HCT116 (cell line): Measurements from ENCODE around the gene STARD5. TPM values are rescaled to one million over a fixed set of nuclear protein-coding genes. Genes with fewer than 3 reads are reported as not detected.

Experiments
- ATAC-seq: fragments of 200-7000 bp; cut with Tn5 transposase; 2 replicates; pipeline ENCODE4 v1.9.1; 2020; ENCODE audit warnings: mild to moderate bottlenecking, moderate library complexity
- BruUV-seq: library from RNA; stranded (reverse); fragments of 400-500 nt; replicated peaks from 2 replicates; lab custom pipeline; 2021; lab: Mats Ljungman, UMichigan
- CTCF ChIA-PET: fragments of 300-600 bp; sonication (Branson Sonifier 250); formaldehyde crosslinking; loops from one replicate; lab custom pipeline; 2021; ENCODE audit warnings: antibody characterized with exemption; lab: Charles Lee
- POLR2A ChIA-PET: fragments of 300-600, 350-600 bp; sonication (Branson Sonifier 250); formaldehyde crosslinking; loops from one replicate; lab custom pipeline; 2021; ENCODE audit warnings: antibody characterized with exemption; lab: Charles Lee
- RAD21 ChIA-PET, 2 experiments: fragments of 300-600 bp; sonication (Branson Sonifier 250); formaldehyde crosslinking; loops; one replicate each; lab custom pipeline; 2023; ENCODE audit warnings: low total read pairs in 2 of 2; ENCODE audit not compliant: uncharacterized antibody in 2 of 2, unreplicated experiment in 2 of 2, low non-redundant PET in 1 of 2; lab: Charles Lee
- DNase-seq: peaks from one replicate; pipeline ENCODE4 v3.0.0-alpha.2; 2010; ENCODE audit warnings: low read depth, low spot score
- H2AFZ ChIP-seq: fragments of 200-600 bp; shearing (Covaris generic), sonication (generic); 2 replicates; pipeline ENCODE4 v1.6.1; 2017; ENCODE audit warnings: low read depth, mixed run types, mixed read lengths, antibody characterized with exemption, low read length; ENCODE audit not compliant: poor library complexity, severe bottlenecking
- H3K27ac ChIP-seq: 2 replicates; pipeline ENCODE4 v1.5.1; 2012; ENCODE audit warnings: low read depth, low read length
- H3K27me3 ChIP-seq: fragments of 200-600 bp; sonication (generic); 2 replicates; pipeline ENCODE4 v1.6.1; 2016; ENCODE audit warnings: mixed run types, low read length, mixed read lengths; ENCODE audit not compliant: insufficient read depth
- H3K36me3 ChIP-seq, 2 experiments: fragments of 200-500 bp in 1 of 2; fragments of 200-600 bp in 1 of 2; sonication (Bioruptor generic) in 1 of 2; sonication (generic) in 1 of 2; 2 replicates each; pipeline versions ENCODE4 v1.5.1 to v1.6.1; 2014 to 2016; ENCODE audit warnings: low read length in 2 of 2, inconsistent platforms in 1 of 2, mixed read lengths in 1 of 2, mixed run types in 1 of 2; ENCODE audit not compliant: insufficient read depth in 2 of 2, control insufficient read depth in 1 of 2
- H3K4me1 ChIP-seq, 2 experiments: fragments of 200-600 bp in 1 of 2; sonication (generic) in 1 of 2; 2 replicates each; pipeline versions ENCODE4 v1.5.1 to v1.6.1; 2012 to 2017; ENCODE audit warnings: low read length in 2 of 2, inconsistent platforms in 1 of 2, mild to moderate bottlenecking in 1 of 2, mixed read lengths in 1 of 2, mixed run types in 1 of 2, moderate library complexity in 1 of 2; ENCODE audit not compliant: insufficient read depth in 2 of 2, control insufficient read depth in 1 of 2
- H3K4me2 ChIP-seq: fragments of 200-600 bp; sonication (generic); 2 replicates; pipeline ENCODE4 v1.6.1; 2017; ENCODE audit warnings: mixed run types, low read length, mixed read lengths
- H3K4me3 ChIP-seq, 2 experiments: fragments of 200-600 bp in 1 of 2; sonication (generic) in 1 of 2; replicated peaks in 1 of 2; 2 replicates each; pipeline ENCODE4 v1.5.1; 2011 to 2016; ENCODE audit warnings: low read length in 2 of 2, control low read depth in 1 of 2, low read depth in 1 of 2, mild to moderate bottlenecking in 1 of 2, mixed read lengths in 1 of 2, mixed run types in 1 of 2
- H3K79me2 ChIP-seq: fragments of 200-600 bp; sonication (generic); 2 replicates; pipeline ENCODE4 v1.6.1; 2017; ENCODE audit warnings: mild to moderate bottlenecking, mixed run types, low read length, moderate library complexity, mixed read lengths; ENCODE audit not compliant: insufficient read depth
- H3K9ac ChIP-seq: fragments of 200-600 bp; sonication (generic); 2 replicates; pipeline ENCODE4 v1.6.1; 2016; ENCODE audit warnings: low read length, mixed read lengths
- H3K9me2 ChIP-seq: fragments of 200-600 bp; sonication (generic), shearing (Covaris generic); 2 replicates; pipeline ENCODE4 v1.6.1; 2017; ENCODE audit warnings: mixed run types, mild to moderate bottlenecking, moderate library complexity; ENCODE audit not compliant: insufficient read depth
- H3K9me3 ChIP-seq, 2 experiments: fragments of 200-500 bp in 1 of 2; fragments of 200-600 bp in 1 of 2; sonication (Bioruptor generic) in 1 of 2; sonication (generic) in 1 of 2; 2 replicates each; pipeline ENCODE4 v1.6.1; 2014 to 2017; ENCODE audit warnings: low read length in 2 of 2, mixed read lengths in 2 of 2, inconsistent platforms in 1 of 2, low read depth in 1 of 2, mild to moderate bottlenecking in 1 of 2, mixed run types in 1 of 2, moderate library complexity in 1 of 2; ENCODE audit not compliant: control insufficient read depth in 1 of 2, insufficient read depth in 1 of 2
- H4K20me1 ChIP-seq: fragments of 200-600 bp; sonication (generic), shearing (Covaris generic); 2 replicates; pipeline ENCODE4 v1.6.1; 2017; ENCODE audit warnings: mixed run types, mild to moderate bottlenecking, moderate library complexity; ENCODE audit not compliant: insufficient read depth
- ATF3 ChIP-seq: IDR thresholded peaks from 2 replicates; pipeline ENCODE4 v1.6.1; 2012
- CBX3 ChIP-seq: IDR thresholded peaks from 2 replicates; pipeline ENCODE4 v1.6.1; 2012; ENCODE audit warnings: low read depth
- CEBPB ChIP-seq: IDR thresholded peaks from 2 replicates; pipeline ENCODE4 v1.6.1; 2012; ENCODE audit warnings: low read depth
- EGR1 ChIP-seq: IDR thresholded peaks from 2 replicates; pipeline ENCODE4 v1.6.1; 2012; ENCODE audit warnings: low read depth
- ELF1 ChIP-seq: IDR thresholded peaks from 2 replicates; pipeline ENCODE4 v1.6.1; 2012; ENCODE audit warnings: low read depth, borderline replicate concordance
- EZH2 ChIP-seq: fragments of 200-600 bp; sonication (generic); IDR thresholded peaks from 2 replicates; pipeline ENCODE4 v1.6.1; 2017; ENCODE audit warnings: antibody characterized with exemption, mixed run types
- JUND ChIP-seq: IDR thresholded peaks from 2 replicates; pipeline ENCODE4 v1.6.1; 2012
- MAX ChIP-seq: IDR thresholded peaks from 2 replicates; pipeline ENCODE4 v1.6.1; 2012
- RAD21 ChIP-seq: IDR thresholded peaks from 2 replicates; pipeline ENCODE4 v1.6.1; 2012; ENCODE audit warnings: low read depth, mild to moderate bottlenecking
- SIN3A ChIP-seq: IDR thresholded peaks from 2 replicates; pipeline ENCODE4 v1.6.1; 2012; ENCODE audit warnings: low read depth
- SP1 ChIP-seq: IDR thresholded peaks from 2 replicates; pipeline ENCODE4 v1.6.1; 2012; ENCODE audit warnings: low read depth
- SRF ChIP-seq: IDR thresholded peaks from 2 replicates; pipeline ENCODE4 v1.6.1; 2012; ENCODE audit warnings: low read depth
- TCF7L2 ChIP-seq: IDR thresholded peaks from 2 replicates; pipeline ENCODE4 v1.7.0; 2011; ENCODE audit warnings: borderline replicate concordance, inconsistent platforms; ENCODE audit not compliant: insufficient read depth, insufficient read length; ENCODE audit errors: extremely low read depth
- YY1 ChIP-seq: IDR thresholded peaks from 2 replicates; pipeline ENCODE4 v1.6.1; 2011; ENCODE audit warnings: low read length, low read depth, moderate library complexity, mild to moderate bottlenecking; ENCODE audit not compliant: insufficient replicate concordance; ENCODE audit errors: extremely low read depth
- ZFX ChIP-seq: fragments of 450-650 bp; IDR thresholded peaks from 2 replicates; pipeline ENCODE4 v1.6.1; 2017
- ZNF274 ChIP-seq: fragments of 200-500 bp; sonication (Bioruptor generic); IDR thresholded peaks from 2 replicates; pipeline ENCODE4 v1.6.1; 2014; ENCODE audit warnings: mild to moderate bottlenecking, low read depth, low read length, inconsistent platforms
- intact Hi-C: fragments of 100-400 bp; cut with micrococcal nuclease; formaldehyde crosslinking; loops from 2 replicates; pipeline ENCODE4 v1.10.0; 2022
- total RNA-seq: library from RNA; stranded (reverse); gene quantifications from one replicate; pipeline ENCODE4 v1.2.1, GENCODE V29; 2021; ENCODE audit not compliant: unreplicated experiment

Gene STARD5
- total RNA-seq, 1 experiment from 2014 or later = 4.0 TPM

- no peak overlapping the region for H3K27ac ChIP-seq
- H3K9ac ChIP-seq = no peak overlapping the region
- H3K9me2 ChIP-seq = no peaks in the 10 kb centered on the region
- intact Hi-C loops = loop anchor here (10.0 kb wide), 1 partner anchor 699 kb away; no protein-coding TSS in a partner anchor
- H3K36me3 ChIP-seq = no peaks in the 10 kb centered on the region
- no peaks in the 10 kb centered on the region for H3K9me3 ChIP-seq
- POLR2A ChIA-PET = no interaction called here
- H3K4me3 ChIP-seq = no peak overlapping the region
- CTCF ChIA-PET = interaction anchor here (2.6 to 4.6 kb wide), 4 partner anchors 11 to 158 kb away, joined by 44 to 175 read pairs (median 82); no protein-coding TSS in a partner anchor
- no peaks in the 10 kb centered on the region for H4K20me1 ChIP-seq
- BruUV-seq = no TSS peak
- ATAC-seq = no peak
- no peaks in the 10 kb centered on the region for H3K79me2 ChIP-seq
- H3K27me3 ChIP-seq = no peaks in the 10 kb centered on the region
- peaks cover 5 to 10% of the 10 kb centered on the region in 2 experiments for H3K4me1 ChIP-seq
- H2AFZ ChIP-seq = no peak overlapping the region
- no peak for TF ChIP-seq SRF
- no peak for TF ChIP-seq ZFX
- no peak for TF ChIP-seq MAX
- no peak for TF ChIP-seq ATF3
- TF ChIP-seq ELF1 = no peak
- TF ChIP-seq EZH2 = no peak
- no peak for TF ChIP-seq JUND
- TF ChIP-seq ZNF274 = no peak
- TF ChIP-seq SP1 = no peak
- no peak for TF ChIP-seq TCF7L2
- no peak for TF ChIP-seq CEBPB
- TF ChIP-seq CBX3 = no peak
- TF ChIP-seq SIN3A = no peak
- TF ChIP-seq EGR1 = no peak
- TF ChIP-seq RAD21 = no peak
- no peak for TF ChIP-seq YY1
- H3K4me2 ChIP-seq = no peak overlapping the region
- RAD21 ChIA-PET = no interaction called here
- DNase-seq = no peak
Measured at GRCh38 chr15:81264072-81264857, 59.7 kb downstream of the STARD5 start.
